ENCODE results near the gene COPG1.

DNA sequence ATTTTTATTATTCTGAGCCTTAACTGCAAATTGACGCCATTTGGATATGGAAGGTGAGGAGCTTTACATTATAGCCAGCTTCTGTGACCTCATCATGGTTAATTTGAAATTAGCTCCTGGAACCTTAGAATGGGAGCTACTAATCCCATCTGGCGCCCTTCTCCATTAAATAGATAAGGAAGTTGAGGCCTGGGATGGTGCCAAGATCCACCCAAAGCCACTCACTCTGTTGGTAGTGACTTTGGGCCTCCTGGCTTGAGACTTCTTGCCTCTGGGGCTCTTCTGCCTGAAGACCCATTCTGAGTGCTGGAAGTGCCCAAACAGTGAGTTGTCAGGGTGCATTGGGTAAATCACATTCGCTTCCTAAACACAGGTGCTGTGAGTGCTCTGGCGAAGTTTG is 17.2 kb downstream of the COPG1 start:
- TF ChIP-seq, protein P1, sequence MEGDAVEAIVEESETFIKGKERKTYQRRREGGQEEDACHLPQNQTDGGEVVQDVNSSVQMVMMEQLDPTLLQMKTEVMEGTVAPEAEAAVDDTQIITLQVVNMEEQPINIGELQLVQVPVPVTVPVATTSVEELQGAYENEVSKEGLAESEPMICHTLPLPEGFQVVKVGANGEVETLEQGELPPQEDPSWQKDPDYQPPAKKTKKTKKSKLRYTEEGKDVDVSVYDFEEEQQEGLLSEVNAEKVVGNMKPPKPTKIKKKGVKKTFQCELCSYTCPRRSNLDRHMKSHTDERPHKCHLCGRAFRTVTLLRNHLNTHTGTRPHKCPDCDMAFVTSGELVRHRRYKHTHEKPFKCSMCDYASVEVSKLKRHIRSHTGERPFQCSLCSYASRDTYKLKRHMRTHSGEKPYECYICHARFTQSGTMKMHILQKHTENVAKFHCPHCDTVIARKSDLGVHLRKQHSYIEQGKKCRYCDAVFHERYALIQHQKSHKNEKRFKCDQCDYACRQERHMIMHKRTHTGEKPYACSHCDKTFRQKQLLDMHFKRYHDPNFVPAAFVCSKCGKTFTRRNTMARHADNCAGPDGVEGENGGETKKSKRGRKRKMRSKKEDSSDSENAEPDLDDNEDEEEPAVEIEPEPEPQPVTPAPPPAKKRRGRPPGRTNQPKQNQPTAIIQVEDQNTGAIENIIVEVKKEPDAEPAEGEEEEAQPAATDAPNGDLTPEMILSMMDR (IDR thresholded peaks at IDR 0.05; ENCODE audit: poor library complexity), result no peak
- no peak for TF ChIP-seq EZH2 (IDR thresholded peaks at IDR 0.05; ENCODE audit: borderline replicate concordance)
- no peak for TF ChIP-seq EZH2phosphoT487 (IDR thresholded peaks at IDR 0.05; ENCODE audit: low read depth, severe bottlenecking, unreplicated experiment)

Data from hepatocyte (in vitro differentiated cells).